Limb (tissue), 2 donors: ENCODE data around the gene NHERF2.

Source experiments
- DNase-seq, 2 donors: peaks; one replicate each; pipeline ENCODE4 v3.0.0-alpha.2; 2016; ENCODE audit errors: extremely low spot score in 2 of 2

Gene NHERF2

GRCh38 chr16:1990351-1991134, 36.2 kb upstream of the NHERF2 start:
- no peak for DNase-seq

- no peak for DNase-seq
These were observed 35.6 kb upstream of the NHERF2 start for GRCh38 chr16:1991135-1991551.

GRCh38 chr16:1991588-1991947, 35.1 kb upstream of the NHERF2 start:
- no peak for DNase-seq

GRCh38 chr16:1991948-1992703, 34.6 kb upstream of the NHERF2 start:
- peak; percentile 90 to 98 for DNase-seq

- DNase-seq: no peak
These were observed 33.9 kb upstream of the NHERF2 start for GRCh38 chr16:1992704-1993317.

- DNase-seq: no peak
These were observed 33.0 kb upstream of the NHERF2 start for GRCh38 chr16:1993731-1994131.

- no peak for DNase-seq
These were observed 29.0 kb upstream of the NHERF2 start for GRCh38 chr16:1997494-1998359.

GRCh38 chr16:1998360-1998835, 28.3 kb upstream of the NHERF2 start:
- DNase-seq: no peak

- DNase-seq: no peak
These were observed 27.6 kb upstream of the NHERF2 start for GRCh38 chr16:1998852-1999801.

GRCh38 chr16:1999866-2000514, 26.7 kb upstream of the NHERF2 start:
- no peak for DNase-seq

- no peak for DNase-seq
These were observed 25.7 kb upstream of the NHERF2 start for GRCh38 chr16:2001035-2001434.

- DNase-seq: no peak
These were observed 25.0 kb upstream of the NHERF2 start for GRCh38 chr16:2001456-2002355.

- DNase-seq: peak in 1 of 2 donors; percentile 28
These were observed 24.1 kb upstream of the NHERF2 start for GRCh38 chr16:2002406-2003230.

GRCh38 chr16:2003231-2003826, 23.4 kb upstream of the NHERF2 start:
- no peak for DNase-seq

- DNase-seq: peak; percentile 90
These were observed 22.7 kb upstream of the NHERF2 start for GRCh38 chr16:2003827-2004641.

- no peak for DNase-seq
These were observed 21.7 kb upstream of the NHERF2 start for GRCh38 chr16:2004795-2005517.
